Keratinocyte (primary cell): ENCODE results near the gene ATXN10. TPM values are rescaled to one million over a fixed set of nuclear protein-coding genes. Genes with fewer than 3 reads are reported as not detected.

Experiments
- DNase-seq: peaks from one replicate; pipeline ENCODE4 v3.0.0-alpha.2; 2011; ENCODE audit warnings: low read depth, missing footprints, low spot score
- FAIRE-seq: peaks from 2 replicates; lab custom pipeline; 2011; peaks lifted over from hg19 to GRCh38; lab: Jason Lieb, UNC
- H2AFZ ChIP-seq: 2 replicates; pipeline ENCODE4 v1.6.0; 2012; ENCODE audit warnings: low read length, control low read depth, inconsistent platforms; ENCODE audit not compliant: control insufficient read depth
- H3K27ac ChIP-seq: 2 replicates; pipeline ENCODE4 v1.5.1; 2011; ENCODE audit warnings: low read length; ENCODE audit not compliant: control insufficient read depth, insufficient read depth
- H3K27me3 ChIP-seq: 3 replicates; pipeline ENCODE4 v1.6.0; 2011; ENCODE audit warnings: low read length; ENCODE audit not compliant: control insufficient read depth, insufficient read depth; ENCODE audit errors: extremely low read depth
- H3K36me3 ChIP-seq, 2 experiments: 2 replicates in 1 of 2; 3 replicates in 1 of 2; pipeline ENCODE4 v1.5.1; 2011; ENCODE audit warnings: low read length in 2 of 2, mild to moderate bottlenecking in 1 of 2; ENCODE audit not compliant: control insufficient read depth in 2 of 2, insufficient read depth in 2 of 2; ENCODE audit errors: extremely low read depth in 1 of 2
- H3K4me1 ChIP-seq: 3 replicates; pipeline ENCODE4 v1.5.1; 2011; ENCODE audit warnings: low read length; ENCODE audit not compliant: control insufficient read depth, insufficient read depth; ENCODE audit errors: extremely low read depth
- H3K4me2 ChIP-seq: 3 replicates; pipeline ENCODE4 v1.6.0; 2011; ENCODE audit warnings: low read depth, low read length; ENCODE audit not compliant: control insufficient read depth, insufficient read depth; ENCODE audit errors: extremely low read depth
- H3K4me3 ChIP-seq, 3 experiments: fragments of 200-600 bp in 1 of 3; sonication (generic) in 1 of 3; 2 replicates in 2 of 3; 3 replicates in 1 of 3; pipeline ENCODE4 v1.5.1; 2011 to 2016; ENCODE audit warnings: low read length in 3 of 3, mild to moderate bottlenecking in 3 of 3, control low read depth in 2 of 3, inconsistent platforms in 1 of 3, low read depth in 1 of 3, mixed read lengths in 1 of 3, mixed run types in 1 of 3, moderate library complexity in 1 of 3; ENCODE audit not compliant: control insufficient read depth in 2 of 3, insufficient read depth in 2 of 3; ENCODE audit errors: extremely low read depth in 1 of 3
- H3K79me2 ChIP-seq: 2 replicates; pipeline ENCODE4 v1.6.0; 2012; ENCODE audit warnings: low read length; ENCODE audit not compliant: control insufficient read depth, insufficient read depth
- H3K9ac ChIP-seq: 3 replicates; pipeline ENCODE4 v1.6.0; 2011; ENCODE audit warnings: low read length; ENCODE audit not compliant: control insufficient read depth, insufficient read depth; ENCODE audit errors: extremely low read depth
- H3K9me1 ChIP-seq: 3 replicates; pipeline ENCODE4 v1.6.0; 2011; ENCODE audit warnings: low read length; ENCODE audit not compliant: control insufficient read depth, insufficient read depth; ENCODE audit errors: extremely low read depth
- H3K9me3 ChIP-seq: 2 replicates; pipeline ENCODE4 v1.5.1; 2012; ENCODE audit warnings: low read depth, low read length; ENCODE audit not compliant: control insufficient read depth
- H4K20me1 ChIP-seq: 3 replicates; pipeline ENCODE4 v1.6.0; 2011; ENCODE audit warnings: low read length; ENCODE audit not compliant: control insufficient read depth, insufficient read depth; ENCODE audit errors: extremely low read depth
- EZH2 ChIP-seq: IDR thresholded peaks from one replicate; pipeline ENCODE4 v1.6.1; 2012; ENCODE audit warnings: inconsistent platforms, mild to moderate bottlenecking, low read length, moderate library complexity
- dilution Hi-C: fragments of 300-500 bp; cut with MboI; formaldehyde crosslinking; loops from one replicate; pipeline ENCODE4 v1.7.0; 2020; ENCODE audit warnings: low sequenced_read_pairs; ENCODE audit not compliant: extremely low pct_ligation_motif_present
- polyA plus RNA-seq, 5 experiments: library from polyadenylated mRNA; depleted of rRNA in 3 of 5; stranded (reverse) in 3 of 5; stranded (forward) in 1 of 5; unstranded in 1 of 5; fragments of >200 nt; gene quantifications; 1 replicate in 1 of 5; 2 replicates in 3 of 5; 3 replicates in 1 of 5; pipeline versions ENCODE4 v1.2.1 to v1.2.3, GENCODE V29; 2011 to 2012; ENCODE audit warnings: missing spikeins in 2 of 5, low read depth in 1 of 5, low replicate concordance in 1 of 5
- TF ChIP-seq, protein P1 (sequence below), 3 experiments: IDR thresholded peaks in 1 of 3; conservative IDR thresholded peaks in 1 of 3; optimal IDR thresholded peaks in 1 of 3; 2 replicates in 2 of 3; 3 replicates in 1 of 3; pipeline versions ENCODE3 to v1.5.1; 2011; ENCODE audit warnings: low read length in 3 of 3, mild to moderate bottlenecking in 3 of 3, moderate library complexity in 2 of 3, control low read depth in 1 of 3, inconsistent platforms in 1 of 3; ENCODE audit not compliant: insufficient read depth in 2 of 3; ENCODE audit errors: extremely low read depth in 1 of 3

The ATXN10 gene
- polyA plus RNA-seq, 1 donor (not counting 4 experiments of a cell fraction or from before 2014, with no cell fraction given): 276 TPM

DNA sequence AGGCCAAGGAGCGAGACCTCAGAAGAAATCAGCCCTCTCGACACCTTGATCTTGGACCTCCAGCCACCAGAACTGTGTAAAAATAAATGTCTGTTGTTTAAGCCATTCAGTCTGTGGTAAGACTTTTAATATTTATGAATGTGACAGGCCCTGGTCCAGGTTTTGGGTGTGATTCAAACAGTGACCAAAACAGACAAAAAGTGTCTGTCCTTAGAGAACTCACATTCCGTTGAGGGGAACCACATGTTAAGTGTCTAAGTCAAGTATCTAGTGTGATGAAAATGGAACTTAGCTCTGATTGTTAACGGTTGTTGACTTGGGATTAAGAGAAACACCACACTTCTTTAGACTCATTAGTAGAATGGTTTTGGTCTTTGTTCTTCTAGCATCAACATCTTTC lies 22.2 kb downstream of the ATXN10 start:
- Histone ChIP-seq H3K4me1 (peaks cover 22% of the 10 kb centered on the region), H3K4me3 (no peak overlapping the region), H3K9me1 (no peaks in the 10 kb centered on the region), H3K79me2 (peaks cover 25% of the 10 kb centered on the region), H3K27me3 (no peaks in the 10 kb centered on the region), H3K36me3 (peaks cover 8 to 22% of the 10 kb centered on the region in 2 experiments), H3K9ac (no peak overlapping the region), H3K4me2 (no peak overlapping the region), H3K27ac (no peak overlapping the region), H2AFZ (no peak overlapping the region), H3K9me3 (no peaks in the 10 kb centered on the region), H4K20me1 (no peaks in the 10 kb centered on the region)
- DNase-seq: no peak
- no peak for TF ChIP-seq EZH2
- TF ChIP-seq, protein P1, sequence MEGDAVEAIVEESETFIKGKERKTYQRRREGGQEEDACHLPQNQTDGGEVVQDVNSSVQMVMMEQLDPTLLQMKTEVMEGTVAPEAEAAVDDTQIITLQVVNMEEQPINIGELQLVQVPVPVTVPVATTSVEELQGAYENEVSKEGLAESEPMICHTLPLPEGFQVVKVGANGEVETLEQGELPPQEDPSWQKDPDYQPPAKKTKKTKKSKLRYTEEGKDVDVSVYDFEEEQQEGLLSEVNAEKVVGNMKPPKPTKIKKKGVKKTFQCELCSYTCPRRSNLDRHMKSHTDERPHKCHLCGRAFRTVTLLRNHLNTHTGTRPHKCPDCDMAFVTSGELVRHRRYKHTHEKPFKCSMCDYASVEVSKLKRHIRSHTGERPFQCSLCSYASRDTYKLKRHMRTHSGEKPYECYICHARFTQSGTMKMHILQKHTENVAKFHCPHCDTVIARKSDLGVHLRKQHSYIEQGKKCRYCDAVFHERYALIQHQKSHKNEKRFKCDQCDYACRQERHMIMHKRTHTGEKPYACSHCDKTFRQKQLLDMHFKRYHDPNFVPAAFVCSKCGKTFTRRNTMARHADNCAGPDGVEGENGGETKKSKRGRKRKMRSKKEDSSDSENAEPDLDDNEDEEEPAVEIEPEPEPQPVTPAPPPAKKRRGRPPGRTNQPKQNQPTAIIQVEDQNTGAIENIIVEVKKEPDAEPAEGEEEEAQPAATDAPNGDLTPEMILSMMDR (optimal IDR thresholded peaks at IDR 0.05 in 1 of 3, IDR thresholded peaks at IDR 0.05 in 1 of 3, conservative IDR thresholded peaks at IDR 0.05 in 1 of 3; ENCODE audit: extremely low read depth in 1 of 3, insufficient read depth in 2 of 3, low read length in 3 of 3): no peak
- dilution Hi-C loops: no loop called here
- no peak for FAIRE-seq

DNA sequence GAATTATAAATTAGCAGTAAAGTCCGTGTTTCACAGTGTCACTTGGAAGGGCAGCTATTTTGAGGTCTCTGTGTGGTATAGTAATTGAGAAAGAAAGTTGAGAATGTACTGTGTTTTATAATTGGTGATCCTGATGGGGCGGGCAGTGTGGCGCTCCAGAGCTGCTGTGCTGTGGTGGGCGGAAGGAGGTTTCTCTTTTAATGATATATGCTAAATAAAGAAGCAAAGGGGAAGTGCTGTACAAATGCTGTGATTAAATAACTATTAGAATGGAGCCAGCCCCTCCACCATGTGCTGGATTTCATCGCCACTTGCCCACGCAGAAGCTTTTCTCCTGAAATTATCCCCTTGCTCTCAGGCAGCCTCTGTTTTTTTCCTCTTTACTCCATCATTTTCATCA lies 24.6 kb downstream of the ATXN10 start:
- no peak for DNase-seq
- Histone ChIP-seq H3K4me2 (no peak overlapping the region), H3K4me1 (peaks cover 10% of the 10 kb centered on the region), H4K20me1 (no peaks in the 10 kb centered on the region), H3K9ac (no peak overlapping the region), H3K9me3 (no peaks in the 10 kb centered on the region), H3K36me3 (peaks cover 8 to 13% of the 10 kb centered on the region in 2 experiments), H3K4me3 (no peak overlapping the region), H3K27me3 (no peaks in the 10 kb centered on the region), H2AFZ (no peak overlapping the region), H3K9me1 (no peaks in the 10 kb centered on the region), H3K27ac (no peak overlapping the region), H3K79me2 (peaks cover 14% of the 10 kb centered on the region)
- TF ChIP-seq EZH2: no peak
- TF ChIP-seq, protein P1 (optimal IDR thresholded peaks at IDR 0.05 in 1 of 3, IDR thresholded peaks at IDR 0.05 in 1 of 3, conservative IDR thresholded peaks at IDR 0.05 in 1 of 3; ENCODE audit: extremely low read depth in 1 of 3, insufficient read depth in 2 of 3, low read length in 3 of 3): no peak
- FAIRE-seq: no peak
- dilution Hi-C loops: no loop called here
